HG03139 (cell line): ENCODE measurements around the gene SNRPA.
"Not testable (repeated sequence)": the region's sequence is repeated elsewhere in the genome, so short reads cannot be mapped to it uniquely, and the experiment has no call there.

Experiments used
- ATAC-seq: cut with Tn5 transposase; IDR thresholded peaks from one replicate; pipeline ENCODE4 v1.9.1; 2021; ENCODE audit not compliant: unreplicated experiment

Gene SNRPA

GRCh38 chr19:40812571-40812970 is 61.6 kb downstream of the SNRPA start:
- not testable (repeated sequence) for ATAC-seq

DNA sequence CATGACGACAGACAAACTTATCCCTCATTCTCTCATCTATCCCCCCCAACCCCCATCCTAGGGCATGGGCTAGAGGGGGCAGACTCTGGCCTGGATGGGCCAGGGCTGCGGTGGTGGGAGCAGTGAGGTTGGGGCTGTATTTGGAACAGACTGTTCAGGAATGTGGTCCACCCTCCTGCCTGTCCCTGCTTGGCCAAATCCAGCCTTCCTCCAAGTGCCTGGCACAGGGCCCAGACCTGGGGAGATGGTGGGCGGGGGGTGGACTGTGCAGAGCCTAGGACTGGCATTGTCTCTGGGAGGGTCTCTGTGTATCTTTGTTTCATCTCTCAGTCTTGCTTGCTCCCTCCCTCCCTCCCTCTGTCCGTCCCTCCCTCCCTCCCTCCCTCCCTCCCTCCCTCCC is 62.2 kb downstream of the SNRPA start:
- no peak for ATAC-seq
